SK-N-SH (cell line): Measurements from ENCODE around the gene MZF1. TPM values are rescaled to one million over a fixed set of nuclear protein-coding genes. Genes with fewer than 3 reads are reported as not detected.

Experiments
- CTCF ChIA-PET: fragments of 300-600, 350-600 bp; formaldehyde crosslinking; extraction: SDS; loops from one replicate; lab custom pipeline; 2021; lab: Yijun Ruan, JAX
- POLR2A ChIA-PET: fragments of 350-600 bp; sonication (Branson Sonifier 250); formaldehyde crosslinking; extraction: SDS; loops from one replicate; lab custom pipeline; 2020; ENCODE audit warnings: antibody characterized with exemption, inconsistent platforms; lab: Yijun Ruan, JAX
- DNase-seq: peaks from one replicate; pipeline ENCODE4 v3.0.0; 2012
- H2AFZ ChIP-seq: fragments of 200-600 bp; sonication (generic); 2 replicates; pipeline ENCODE4 v1.8.1; 2016; ENCODE audit warnings: antibody characterized with exemption, mild to moderate bottlenecking, low read depth
- H3F3A ChIP-seq: fragments of 200-600 bp; sonication (generic); replicated peaks from 2 replicates; pipeline ENCODE3; 2016; ENCODE audit warnings: antibody characterized with exemption, mild to moderate bottlenecking; ENCODE audit not compliant: insufficient read depth
- H3K27ac ChIP-seq, 2 experiments: fragments of 200-500 bp in 1 of 2; fragments of 200-600 bp in 1 of 2; sonication (Bioruptor generic) in 1 of 2; sonication (generic), shearing (Covaris generic) in 1 of 2; 2 replicates each; pipeline versions ENCODE4 v1.5.1 to v1.6.1; 2014 to 2016; ENCODE audit warnings: low read depth in 2 of 2, inconsistent platforms in 1 of 2, low read length in 1 of 2, mild to moderate bottlenecking in 1 of 2, mixed read lengths in 1 of 2
- H3K27me3 ChIP-seq: fragments of 200-600 bp; sonication (generic), shearing (Covaris generic); 2 replicates; pipeline ENCODE4 v1.6.1; 2016; ENCODE audit warnings: mixed run types; ENCODE audit not compliant: insufficient read depth
- H3K36me3 ChIP-seq, 2 experiments: fragments of 200-500 bp in 1 of 2; fragments of 200-600 bp in 1 of 2; sonication (Bioruptor generic) in 1 of 2; sonication (generic) in 1 of 2; replicated peaks in 1 of 2; 2 replicates each; pipeline versions ENCODE3 to v1.5.1; 2014 to 2016; ENCODE audit warnings: low read length in 1 of 2, mild to moderate bottlenecking in 1 of 2; ENCODE audit not compliant: insufficient read depth in 2 of 2, control insufficient read depth in 1 of 2
- H3K4me1 ChIP-seq, 2 experiments: fragments of 200-500 bp in 1 of 2; fragments of 200-600 bp in 1 of 2; sonication (Bioruptor generic) in 1 of 2; sonication (generic), shearing (Covaris generic) in 1 of 2; 2 replicates each; pipeline versions ENCODE4 v1.5.1 to v1.6.1; 2014 to 2016; ENCODE audit warnings: low read depth in 1 of 2, low read length in 1 of 2, mixed run types in 1 of 2; ENCODE audit not compliant: insufficient read depth in 2 of 2, control insufficient read depth in 1 of 2
- H3K4me2 ChIP-seq: fragments of 200-600 bp; sonication (generic), shearing (Covaris generic); 2 replicates; pipeline ENCODE4 v1.6.1; 2017; ENCODE audit warnings: mixed run types
- H3K4me3 ChIP-seq, 2 experiments: fragments of 200-500 bp in 1 of 2; fragments of 200-600 bp in 1 of 2; sonication (Bioruptor generic) in 1 of 2; sonication (generic), shearing (Covaris generic) in 1 of 2; 2 replicates each; pipeline versions ENCODE4 v1.5.1 to v1.8.1; 2014 to 2016; ENCODE audit warnings: low read depth in 2 of 2, inconsistent platforms in 1 of 2, low read length in 1 of 2, mild to moderate bottlenecking in 1 of 2, mixed read lengths in 1 of 2, moderate library complexity in 1 of 2
- H3K79me2 ChIP-seq: fragments of 200-600 bp; sonication (generic); 2 replicates; pipeline ENCODE4 v1.8.1; 2017; ENCODE audit warnings: mild to moderate bottlenecking; ENCODE audit not compliant: insufficient read depth
- H3K9ac ChIP-seq: fragments of 200-600 bp; sonication (generic); 2 replicates; pipeline ENCODE4 v1.6.1; 2017; ENCODE audit warnings: mixed run types
- H3K9me2 ChIP-seq: fragments of 200-600 bp; sonication (generic); 2 replicates; pipeline ENCODE4 v1.6.1; 2017; ENCODE audit warnings: mixed run types
- H3K9me3 ChIP-seq: fragments of 200-600 bp; sonication (generic); 2 replicates; pipeline ENCODE4 v1.6.1; 2017; ENCODE audit warnings: mixed run types, mild to moderate bottlenecking, moderate library complexity
- H4K20me1 ChIP-seq: fragments of 200-600 bp; sonication (generic); 2 replicates; pipeline ENCODE4 v1.6.1; 2017; ENCODE audit warnings: mild to moderate bottlenecking, mixed run types; ENCODE audit not compliant: insufficient read depth
- ELF1 ChIP-seq: IDR thresholded peaks from 2 replicates; pipeline ENCODE4 v1.4.0; 2012
- EP300 ChIP-seq, 2 experiments: IDR thresholded peaks; 2 replicates each; pipeline versions ENCODE4 v1.4.0 to v1.6.1; 2012; ENCODE audit warnings: borderline replicate concordance in 1 of 2, low read depth in 1 of 2, low read length in 1 of 2
- FOSL2 ChIP-seq: IDR thresholded peaks from 2 replicates; pipeline ENCODE4 v1.4.0; 2012; ENCODE audit warnings: low read depth, mild to moderate bottlenecking, moderate library complexity, borderline replicate concordance
- FOXJ3 ChIP-seq: sonication (generic); formaldehyde crosslinking; IDR thresholded peaks from 2 replicates; pipeline ENCODE4 v1.5.1; 2020; ENCODE audit warnings: mild to moderate bottlenecking, missing genetic modification reagents
- FOXM1 ChIP-seq: IDR thresholded peaks from 2 replicates; pipeline ENCODE4 v1.4.0; 2012; ENCODE audit warnings: low read depth, mild to moderate bottlenecking
- IRF3 ChIP-seq: fragments of 150-350 bp; IDR thresholded peaks from 2 replicates; pipeline ENCODE4 v1.6.1; 2016; ENCODE audit warnings: mild to moderate bottlenecking, low read depth, low read length
- JUND ChIP-seq: IDR thresholded peaks from 2 replicates; pipeline ENCODE4 v1.4.0; 2012
- MEF2A ChIP-seq: IDR thresholded peaks from 2 replicates; pipeline ENCODE4 v1.4.0; 2012; ENCODE audit warnings: low read depth, borderline replicate concordance
- NFIC ChIP-seq: IDR thresholded peaks from 2 replicates; pipeline ENCODE4 v1.4.0; 2012; ENCODE audit warnings: borderline replicate concordance
- RAD21 ChIP-seq: IDR thresholded peaks from 2 replicates; pipeline ENCODE4 v1.6.1; 2012; ENCODE audit warnings: mild to moderate bottlenecking, low read length
- RCOR1 ChIP-seq: fragments of 150-350 bp; IDR thresholded peaks from 2 replicates; pipeline ENCODE4 v1.6.1; 2017; ENCODE audit warnings: antibody characterized with exemption, low read length
- WGBS: methylation state at CpG from one replicate; pipeline ENCODE4 v1.1.6; 2017; ENCODE audit warnings: low lambda C conversion rate; 5-methylcytosine and 5-hydroxymethylcytosine counted together
- polyA plus RNA-seq, 3 experiments: library from polyadenylated mRNA; depleted of rRNA; stranded (reverse); fragments of >200 nt; gene quantifications; 2 replicates each; pipeline ENCODE4 v1.2.3, GENCODE V29; 2012
- TF ChIP-seq, protein P1 (sequence below): fragments of 150-350 bp; IDR thresholded peaks from 2 replicates; pipeline ENCODE4 v1.6.1; 2017; ENCODE audit warnings: antibody characterized with exemption, low read length, low read depth, borderline replicate concordance
- TF ChIP-seq, protein P2 (sequence below): IDR thresholded peaks from 2 replicates; pipeline ENCODE4 v1.4.0; 2012; ENCODE audit warnings: low read depth, borderline replicate concordance
- TF ChIP-seq, protein P3 (sequence below): IDR thresholded peaks from 2 replicates; pipeline ENCODE4; 2012

MZF1 gene
- polyA plus RNA-seq, 1 of the 3 experiments (the other 2 are of a cell fraction), result 31.8 TPM

GRCh38 chr19:58520257-58520599, 52.9 kb downstream of the MZF1 start:
- WGBS, result 0% methylated on average over 6 of the region's 7 CpGs
- H3K4me1 ChIP-seq, result peaks cover 0 to 26% of the 10 kb centered on the region in 2 experiments; a peak in 1 of 4 replicates
- peak overlapping the region; percentile 93 for H3K9ac ChIP-seq
- POLR2A ChIA-PET, result interaction anchor here (1.2 to 3.8 kb wide), 13 partner anchors 9 to 194 kb away, joined by 3 to 49 read pairs (median 5); partner anchors contain the start of genes CHMP2A, MZF1, RPS5 and SLC27A5
- no peaks in the 10 kb centered on the region for H3K9me2 ChIP-seq
- H3K79me2 ChIP-seq, result peaks cover 46% of the 10 kb centered on the region
- H3K4me2 ChIP-seq, result peak overlapping the region; percentile 98
- no peaks in the 10 kb centered on the region for H3K27me3 ChIP-seq
- peak overlapping the region; percentile 86 for H2AFZ ChIP-seq
- TF ChIP-seq EP300 (IDR thresholded peaks at IDR 0.05; ENCODE audit: borderline replicate concordance in 1 of 2, low read depth in 1 of 2, low read length in 1 of 2), result no peak
- no peak for TF ChIP-seq IRF3
- TF ChIP-seq FOXM1, result no peak
- no peak for TF ChIP-seq RAD21
- no peak for TF ChIP-seq RCOR1
- TF ChIP-seq, protein P1, sequence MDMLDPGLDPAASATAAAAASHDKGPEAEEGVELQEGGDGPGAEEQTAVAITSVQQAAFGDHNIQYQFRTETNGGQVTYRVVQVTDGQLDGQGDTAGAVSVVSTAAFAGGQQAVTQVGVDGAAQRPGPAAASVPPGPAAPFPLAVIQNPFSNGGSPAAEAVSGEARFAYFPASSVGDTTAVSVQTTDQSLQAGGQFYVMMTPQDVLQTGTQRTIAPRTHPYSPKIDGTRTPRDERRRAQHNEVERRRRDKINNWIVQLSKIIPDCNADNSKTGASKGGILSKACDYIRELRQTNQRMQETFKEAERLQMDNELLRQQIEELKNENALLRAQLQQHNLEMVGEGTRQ, result no peak
- no peak for TF ChIP-seq FOXJ3
- TF ChIP-seq ELF1, result no peak
- no peak for TF ChIP-seq JUND
- no peak for TF ChIP-seq MEF2A
- TF ChIP-seq NFIC, result no peak
- TF ChIP-seq, protein P2, sequence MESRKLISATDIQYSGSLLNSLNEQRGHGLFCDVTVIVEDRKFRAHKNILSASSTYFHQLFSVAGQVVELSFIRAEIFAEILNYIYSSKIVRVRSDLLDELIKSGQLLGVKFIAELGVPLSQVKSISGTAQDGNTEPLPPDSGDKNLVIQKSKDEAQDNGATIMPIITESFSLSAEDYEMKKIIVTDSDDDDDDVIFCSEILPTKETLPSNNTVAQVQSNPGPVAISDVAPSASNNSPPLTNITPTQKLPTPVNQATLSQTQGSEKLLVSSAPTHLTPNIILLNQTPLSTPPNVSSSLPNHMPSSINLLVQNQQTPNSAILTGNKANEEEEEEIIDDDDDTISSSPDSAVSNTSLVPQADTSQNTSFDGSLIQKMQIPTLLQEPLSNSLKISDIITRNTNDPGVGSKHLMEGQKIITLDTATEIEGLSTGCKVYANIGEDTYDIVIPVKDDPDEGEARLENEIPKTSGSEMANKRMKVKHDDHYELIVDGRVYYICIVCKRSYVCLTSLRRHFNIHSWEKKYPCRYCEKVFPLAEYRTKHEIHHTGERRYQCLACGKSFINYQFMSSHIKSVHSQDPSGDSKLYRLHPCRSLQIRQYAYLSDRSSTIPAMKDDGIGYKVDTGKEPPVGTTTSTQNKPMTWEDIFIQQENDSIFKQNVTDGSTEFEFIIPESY, result no peak
- TF ChIP-seq, protein P3, sequence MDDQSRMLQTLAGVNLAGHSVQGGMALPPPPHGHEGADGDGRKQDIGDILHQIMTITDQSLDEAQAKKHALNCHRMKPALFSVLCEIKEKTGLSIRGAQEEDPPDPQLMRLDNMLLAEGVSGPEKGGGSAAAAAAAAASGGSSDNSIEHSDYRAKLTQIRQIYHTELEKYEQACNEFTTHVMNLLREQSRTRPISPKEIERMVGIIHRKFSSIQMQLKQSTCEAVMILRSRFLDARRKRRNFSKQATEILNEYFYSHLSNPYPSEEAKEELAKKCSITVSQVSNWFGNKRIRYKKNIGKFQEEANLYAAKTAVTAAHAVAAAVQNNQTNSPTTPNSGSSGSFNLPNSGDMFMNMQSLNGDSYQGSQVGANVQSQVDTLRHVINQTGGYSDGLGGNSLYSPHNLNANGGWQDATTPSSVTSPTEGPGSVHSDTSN, result no peak
- no peak for TF ChIP-seq FOSL2
- DNase-seq, result no peak
- no peaks in the 10 kb centered on the region; the same call in 1 of the 2 replicates for H4K20me1 ChIP-seq
- peak overlapping the region; percentile 75 to 83 for H3K4me3 ChIP-seq
- CTCF ChIA-PET, result interaction anchor here (0.5 to 4.7 kb wide), 26 partner anchors 8 to 1131 kb away, joined by 3 to 81 read pairs (median 6); partner anchors contain the start of genes CHMP2A, MZF1, TRIM28 and UBE2M
- H3K9me3 ChIP-seq, result no peaks in the 10 kb centered on the region
- H3K36me3 ChIP-seq, result peaks cover 3 to 19% of the 10 kb centered on the region in 2 experiments
- peak overlapping the region; percentile 92 to 97 for H3K27ac ChIP-seq
- H3F3A ChIP-seq, result peaks cover 19% of the 10 kb centered on the region
